Cortex of kidney (tissue), 1 donor: ENCODE results near the gene TAS2R10.

ENCODE experiments used
- DNase-seq: peaks from one replicate; lab custom pipeline; 2025; lab: John Stamatoyannopoulos, UW

Gene TAS2R10

DNA sequence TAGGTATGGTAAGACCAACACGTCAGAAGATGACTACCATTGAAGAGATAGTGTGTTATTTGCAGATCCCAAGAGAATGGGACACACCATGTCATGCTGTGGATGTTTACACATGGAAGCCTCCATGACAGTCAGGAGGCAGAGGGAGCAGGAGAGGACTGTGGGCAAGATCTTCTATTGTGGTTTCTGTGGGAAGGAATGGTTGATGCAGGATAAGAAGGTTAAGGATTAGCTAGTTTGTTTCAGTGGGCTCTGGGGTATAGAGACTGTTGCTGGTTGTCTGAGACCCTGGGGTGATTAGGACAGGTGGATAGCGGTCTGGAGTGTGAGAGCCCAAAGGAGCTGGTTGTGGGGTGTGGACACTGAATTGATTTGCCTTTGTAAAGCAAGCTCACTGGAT lies 47.1 kb downstream of the TAS2R10 start:
- no peak for DNase-seq
